ENCODE results near the gene CYP24A1.
"Not testable (repeated sequence)": the region's sequence is repeated elsewhere in the genome, so short reads cannot be mapped to it uniquely, and the experiment has no call there.

Gene CYP24A1

GRCh38 chr20:54129350-54129749, 44.4 kb downstream of the CYP24A1 start:
- Histone ChIP-seq H3K9me2 (ENCODE audit: low read depth, low read length) (no peaks in the 10 kb centered on the region), H3K79me2 (ENCODE audit: insufficient read depth, low read length) (no peaks in the 10 kb centered on the region), H3K36me3 (ENCODE audit: insufficient read depth, low read length) (no peaks in the 10 kb centered on the region), H3K27me3 (ENCODE audit: insufficient read depth, low read length) (no peaks in the 10 kb centered on the region; the same call in none of the 2 replicates), H3K27ac (ENCODE audit: low read depth, low read length, poor library complexity, severe bottlenecking) (no peak overlapping the region), H3K4me1 (ENCODE audit: insufficient read depth, low read length, severe bottlenecking) (no peaks in the 10 kb centered on the region), H3K4me3 (ENCODE audit: low read depth, low read length, poor library complexity, severe bottlenecking) (no peak overlapping the region), H2AFZ (ENCODE audit: low read length) (no peak overlapping the region), H3K9me3 (ENCODE audit: low read length) (no peaks in the 10 kb centered on the region), H3K9ac (ENCODE audit: low read length) (no peak overlapping the region), H4K20me1 (ENCODE audit: insufficient read depth, low read length) (no peaks in the 10 kb centered on the region), H3F3A (ENCODE audit: insufficient read depth, low read length) (no peaks in the 10 kb centered on the region), H3K4me2 (ENCODE audit: low read length) (no peak overlapping the region)
- TF ChIP-seq CTCF (IDR thresholded peaks at IDR 0.05; ENCODE audit: low read length) (no peak), EZH2 (IDR thresholded peaks at IDR 0.05; ENCODE audit: borderline replicate concordance, low read length) (no peak)

DNA sequence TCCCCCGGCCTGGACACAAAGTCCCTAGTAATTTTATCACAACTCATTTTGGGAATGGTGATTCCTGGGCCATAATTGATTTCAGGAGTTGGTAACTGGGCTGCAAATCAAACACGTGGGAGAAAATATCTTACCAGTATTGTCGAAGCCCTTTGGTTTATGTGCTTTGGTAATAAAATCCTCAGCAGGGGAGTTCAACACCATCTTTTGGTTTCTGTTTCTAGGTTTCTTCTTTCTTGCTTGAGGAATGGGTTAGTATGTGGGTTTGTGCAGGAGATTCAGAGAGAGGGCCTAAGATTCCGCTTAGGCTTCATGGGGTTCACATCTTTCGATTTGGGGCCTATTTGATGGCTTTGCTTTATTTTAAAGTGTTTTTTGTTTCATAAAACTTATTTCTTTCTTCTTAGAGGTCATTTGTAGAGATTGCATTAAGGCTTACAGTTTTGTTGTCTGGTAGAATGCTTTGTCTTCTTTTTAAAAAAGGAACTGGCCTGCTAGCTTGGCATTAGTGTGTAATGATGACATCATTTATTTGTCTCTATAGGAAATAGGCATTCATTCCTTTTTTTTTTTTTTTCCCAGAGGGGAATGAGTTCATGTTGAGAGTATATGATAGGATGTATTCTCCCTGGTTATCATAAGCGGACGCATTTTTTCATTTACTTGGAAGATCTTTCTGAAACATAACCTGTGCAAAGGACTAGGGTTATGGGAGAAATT, 45.8 kb downstream of the CYP24A1 start:
- Histone ChIP-seq H3K4me3 (ENCODE audit: low read depth, low read length, poor library complexity, severe bottlenecking) (no peak overlapping the region), H3K9me3 (ENCODE audit: low read length) (no peaks in the 10 kb centered on the region), H3K79me2 (ENCODE audit: insufficient read depth, low read length) (no peaks in the 10 kb centered on the region), H3K4me2 (ENCODE audit: low read length) (no peak overlapping the region), H3K27ac (ENCODE audit: low read depth, low read length, poor library complexity, severe bottlenecking) (no peak overlapping the region), H3K9me2 (ENCODE audit: low read depth, low read length) (no peaks in the 10 kb centered on the region), H3K4me1 (ENCODE audit: insufficient read depth, low read length, severe bottlenecking) (no peaks in the 10 kb centered on the region), H4K20me1 (ENCODE audit: insufficient read depth, low read length) (no peaks in the 10 kb centered on the region), H3K27me3 (ENCODE audit: insufficient read depth, low read length) (no peaks in the 10 kb centered on the region), H3K36me3 (ENCODE audit: insufficient read depth, low read length) (no peaks in the 10 kb centered on the region), H2AFZ (ENCODE audit: low read length) (no peak overlapping the region), H3F3A (ENCODE audit: insufficient read depth, low read length) (no peaks in the 10 kb centered on the region), H3K9ac (ENCODE audit: low read length) (no peak overlapping the region)
- TF ChIP-seq CTCF (IDR thresholded peaks at IDR 0.05; ENCODE audit: low read length) (no peak), EZH2 (IDR thresholded peaks at IDR 0.05; ENCODE audit: borderline replicate concordance, low read length) (no peak)

DNA sequence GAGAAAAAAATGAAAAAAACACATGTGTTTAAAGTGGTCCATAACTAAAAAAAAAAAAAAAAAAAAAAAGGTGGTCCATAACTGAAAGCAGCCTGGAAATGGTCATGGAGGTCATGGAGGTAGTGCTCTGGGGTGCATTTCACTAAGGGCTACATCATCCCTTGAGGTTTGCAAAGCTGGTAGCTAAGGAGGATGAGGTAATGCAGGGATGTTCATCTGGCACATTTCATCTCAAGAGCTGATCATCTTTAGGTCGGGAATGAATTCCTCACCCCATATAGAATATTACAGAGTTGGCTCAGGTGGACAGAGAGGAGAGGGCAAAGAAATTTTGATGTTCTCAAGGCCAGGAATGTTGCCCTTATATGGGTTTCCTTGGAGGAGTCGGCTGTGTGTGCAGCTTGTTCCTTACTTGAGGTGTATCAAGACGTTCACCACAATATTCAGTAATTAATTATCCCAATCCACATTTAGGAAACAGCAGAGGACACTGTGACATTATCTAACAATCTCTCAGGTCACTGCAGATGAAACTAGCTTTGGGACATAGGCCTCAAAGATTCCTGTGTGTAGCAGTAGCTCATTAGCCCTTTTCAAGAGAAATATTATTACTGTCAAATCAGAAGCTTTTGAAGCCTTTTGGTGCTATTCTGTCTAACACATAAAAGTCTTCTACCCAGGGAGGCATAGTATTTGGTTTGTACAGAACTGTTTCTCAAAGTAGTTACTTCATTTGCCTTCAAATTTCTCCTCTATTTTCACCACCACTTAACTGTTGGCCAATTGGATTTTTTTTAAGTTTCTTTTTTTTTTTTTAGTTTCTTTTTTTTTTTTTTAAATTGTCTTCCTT, 46.8 kb downstream of the CYP24A1 start:
- Histone ChIP-seq H3F3A (ENCODE audit: insufficient read depth, low read length) (no peaks in the 10 kb centered on the region), H3K4me1 (ENCODE audit: insufficient read depth, low read length, severe bottlenecking) (no peaks in the 10 kb centered on the region), H3K36me3 (ENCODE audit: insufficient read depth, low read length) (no peaks in the 10 kb centered on the region), H3K4me2 (ENCODE audit: low read length) (no peak overlapping the region), H3K9me3 (ENCODE audit: low read length) (no peaks in the 10 kb centered on the region), H3K4me3 (ENCODE audit: low read depth, low read length, poor library complexity, severe bottlenecking) (no peak overlapping the region), H2AFZ (ENCODE audit: low read length) (no peak overlapping the region), H3K27me3 (ENCODE audit: insufficient read depth, low read length) (no peaks in the 10 kb centered on the region), H3K9me2 (ENCODE audit: low read depth, low read length) (no peaks in the 10 kb centered on the region), H3K27ac (ENCODE audit: low read depth, low read length, poor library complexity, severe bottlenecking) (no peak overlapping the region), H3K79me2 (ENCODE audit: insufficient read depth, low read length) (no peaks in the 10 kb centered on the region), H4K20me1 (ENCODE audit: insufficient read depth, low read length) (no peaks in the 10 kb centered on the region), H3K9ac (ENCODE audit: low read length) (no peak overlapping the region)
- TF ChIP-seq CTCF (IDR thresholded peaks at IDR 0.05; ENCODE audit: low read length) (no peak), EZH2 (IDR thresholded peaks at IDR 0.05; ENCODE audit: borderline replicate concordance, low read length) (no peak)

DNA sequence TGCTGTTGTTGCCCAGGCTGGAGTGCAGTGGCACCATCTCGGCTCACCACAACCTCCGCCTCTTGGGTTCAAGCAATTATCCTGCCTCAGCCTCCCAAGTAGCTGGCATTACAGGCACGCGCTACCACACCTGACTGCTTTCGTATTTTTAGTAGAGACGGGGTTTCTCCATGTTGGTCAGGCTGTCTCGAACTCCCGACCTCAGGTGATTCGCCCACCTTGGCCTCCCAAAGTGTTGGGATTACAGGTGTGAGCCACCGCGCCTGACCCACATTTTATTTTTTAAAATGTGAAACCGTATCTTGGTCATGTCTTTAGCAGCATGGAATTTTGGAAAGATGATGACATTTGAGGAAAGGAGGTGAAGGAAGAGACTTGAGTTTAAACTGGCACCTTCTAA, 47.5 kb downstream of the CYP24A1 start:
- H3F3A ChIP-seq (ENCODE audit: insufficient read depth, low read length); H3K36me3 ChIP-seq (ENCODE audit: insufficient read depth, low read length); H3K4me3 ChIP-seq (ENCODE audit: low read depth, low read length, poor library complexity, severe bottlenecking); H3K27ac ChIP-seq (ENCODE audit: low read depth, low read length, poor library complexity, severe bottlenecking); H3K9me2 ChIP-seq (ENCODE audit: low read depth, low read length); H3K79me2 ChIP-seq (ENCODE audit: insufficient read depth, low read length); H2AFZ ChIP-seq (ENCODE audit: low read length); H4K20me1 ChIP-seq (ENCODE audit: insufficient read depth, low read length); H3K9me3 ChIP-seq (ENCODE audit: low read length); H3K9ac ChIP-seq (ENCODE audit: low read length); H3K27me3 ChIP-seq (ENCODE audit: insufficient read depth, low read length); H3K4me1 ChIP-seq (ENCODE audit: insufficient read depth, low read length, severe bottlenecking); H3K4me2 ChIP-seq (ENCODE audit: low read length): not testable (repeated sequence)
